ENCODE results near the gene TECPR2. TPM values are rescaled to one million over a fixed set of nuclear protein-coding genes. Genes with fewer than 3 reads are reported as not detected.
A peak's percentile ranks its signal among the peaks of the same experiment; 100 is the strongest.

Gene TECPR2
- total and polyA plus RNA-seq, 2 of the 13 experiments (the other 11 are each of a cell fraction or from before 2014, with no cell fraction given), result 3.5 to 5.7 TPM

DNA sequence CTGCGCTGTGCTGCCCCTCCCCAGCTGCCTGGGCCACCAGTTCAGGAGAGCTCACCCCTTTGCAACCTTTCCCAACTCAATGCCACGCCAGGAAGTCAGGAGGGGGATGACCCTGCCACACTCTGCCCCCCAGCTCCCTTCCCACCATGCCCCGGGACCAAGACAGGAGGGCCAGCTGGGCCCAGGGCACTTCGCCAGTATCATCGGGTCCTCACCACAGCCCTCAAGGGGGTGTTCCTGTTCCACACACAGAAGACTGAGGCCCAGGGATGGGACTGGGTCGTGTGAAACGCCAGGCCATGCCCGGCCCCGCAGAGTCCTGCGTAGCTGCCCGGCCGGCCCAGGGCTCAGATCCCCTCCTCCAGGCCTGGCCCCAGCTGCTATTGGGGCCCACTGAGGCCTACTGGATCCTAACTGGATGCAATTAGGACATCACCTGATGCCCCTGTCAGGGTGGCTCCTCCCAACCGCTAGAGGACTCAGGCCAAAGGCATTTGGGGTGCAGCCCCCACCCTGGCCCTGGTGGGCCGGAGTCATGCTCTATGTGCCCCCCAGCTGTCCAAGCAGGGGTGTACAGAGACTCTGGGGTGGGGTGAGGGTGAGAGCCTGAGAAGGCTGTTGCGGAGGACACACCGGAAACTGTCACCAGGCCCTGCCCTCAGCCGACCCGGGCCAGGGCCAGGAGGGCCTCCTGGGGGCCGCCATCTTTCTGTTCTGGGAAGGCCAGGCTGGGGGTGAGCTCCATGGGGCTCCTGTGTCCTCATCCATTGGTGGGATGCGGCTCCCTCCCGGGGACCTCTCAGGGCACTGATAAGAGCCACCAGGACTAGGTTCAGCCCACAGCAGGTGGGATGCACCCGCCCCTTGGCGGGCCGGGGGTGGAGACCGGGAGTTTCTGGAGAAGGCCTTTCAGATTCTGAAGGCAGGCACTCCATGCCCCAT is 176.1 kb downstream of the TECPR2 start (continued):
- TF ChIP-seq CCDC6 (CRISPR knock-in tag; IDR thresholded peaks at IDR 0.05), result no peak; the same call in 1 of the 2 replicates
- no peak for TF ChIP-seq TOE1 (CRISPR knock-in tag; IDR thresholded peaks at IDR 0.05)
- TF ChIP-seq ZNF746 (CRISPR knock-in tag; IDR thresholded peaks at IDR 0.05), result peak; percentile 59; the same call in 1 of the 2 replicates
- peak; percentile 63 for TF ChIP-seq NFYB (CRISPR knock-in tag; IDR thresholded peaks at IDR 0.05)
- no peak for TF ChIP-seq NFE2L2 (IDR thresholded peaks at IDR 0.05; ENCODE audit: low read length)
- no peak for TF ChIP-seq REPIN1 (CRISPR knock-in tag; IDR thresholded peaks at IDR 0.05; ENCODE audit: borderline replicate concordance, low read depth)
- TF ChIP-seq ZFAT (CRISPR knock-in tag; conservative IDR thresholded peaks at IDR 0.05), result no peak
- TF ChIP-seq ZNF800 (CRISPR knock-in tag; IDR thresholded peaks at IDR 0.05), result peak; percentile 57
- peak; percentile 48; the same call in 1 of the 2 replicates for TF ChIP-seq ZNF788 (CRISPR knock-in tag; IDR thresholded peaks at IDR 0.05; ENCODE audit: borderline replicate concordance)
- TF ChIP-seq, protein P1, sequence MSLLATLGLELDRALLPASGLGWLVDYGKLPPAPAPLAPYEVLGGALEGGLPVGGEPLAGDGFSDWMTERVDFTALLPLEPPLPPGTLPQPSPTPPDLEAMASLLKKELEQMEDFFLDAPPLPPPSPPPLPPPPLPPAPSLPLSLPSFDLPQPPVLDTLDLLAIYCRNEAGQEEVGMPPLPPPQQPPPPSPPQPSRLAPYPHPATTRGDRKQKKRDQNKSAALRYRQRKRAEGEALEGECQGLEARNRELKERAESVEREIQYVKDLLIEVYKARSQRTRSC (CRISPR knock-in tag; IDR thresholded peaks at IDR 0.05; ENCODE audit: low read depth), result no peak
- no peak for TF ChIP-seq HOXA7 (CRISPR knock-in tag; IDR thresholded peaks at IDR 0.05)
- no peak; the same call in 1 of the 2 replicates for TF ChIP-seq ZNF225 (CRISPR knock-in tag; IDR thresholded peaks at IDR 0.05)
- no peak for TF ChIP-seq ZBTB49 (CRISPR knock-in tag; IDR thresholded peaks at IDR 0.05; ENCODE audit: borderline replicate concordance)
- TF ChIP-seq ZNF333 (CRISPR knock-in tag; IDR thresholded peaks at IDR 0.05; ENCODE audit: borderline replicate concordance), result no peak
- TF ChIP-seq TARDBP (CRISPR knock-in tag; IDR thresholded peaks at IDR 0.05), result peak; percentile 47; the same call in 1 of the 2 replicates
- no peak for TF ChIP-seq SRF (IDR thresholded peaks at IDR 0.05; ENCODE audit: low read depth, low read length)
- TF ChIP-seq NFE2 (CRISPR knock-in tag; IDR thresholded peaks at IDR 0.05), result 0 out of 2 replicates have a peak, but pooled peaks have one; percentile 12
- no peak for TF ChIP-seq TMF1 (CRISPR knock-in tag; IDR thresholded peaks at IDR 0.05; ENCODE audit: low read depth)
- TF ChIP-seq ZBTB7A (CRISPR knock-in tag; IDR thresholded peaks at IDR 0.05), result peak; percentile 18
- TF ChIP-seq DNMT1 (CRISPR knock-in tag; IDR thresholded peaks at IDR 0.05), result no peak
- TF ChIP-seq MAZ (IDR thresholded peaks at IDR 0.05; ENCODE audit: borderline replicate concordance, low read depth, low read length), result no peak
- TF ChIP-seq MAZ (CRISPR knock-in tag; IDR thresholded peaks at IDR 0.05; ENCODE audit: low read depth), result peak; percentile 58; the same call in 1 of the 2 replicates
- TF ChIP-seq RXRB (CRISPR knock-in tag; IDR thresholded peaks at IDR 0.05; ENCODE audit: borderline replicate concordance), result 0 out of 2 replicates have a peak, but pooled peaks have one; percentile 56
- TF ChIP-seq CC2D1A (CRISPR knock-in tag; IDR thresholded peaks at IDR 0.05), result no peak
- no peak for TF ChIP-seq ZNF24 (IDR thresholded peaks at IDR 0.05)
